Stimulated activated CD8-positive, alpha-beta memory T cell treated with anti-CD3 and anti-CD28 coated beads, Interleukin-7, amount 100 ng/mL, for 1 hour (primary cell): ENCODE data around the gene TCP10L.
"Not testable (repeated sequence)": the region's sequence is repeated elsewhere in the genome, so short reads cannot be mapped to it uniquely, and the experiment has no call there.

Source experiments
- DNase-seq, 2 donors: peaks; one replicate each; pipeline ENCODE4 v3.0.0-alpha.2; 2020; ENCODE audit warnings: low read depth in 2 of 2

The TCP10L gene

GRCh38 chr21:32554832-32555638 is 30.3 kb downstream of the TCP10L start:
- no peak for DNase-seq

DNA sequence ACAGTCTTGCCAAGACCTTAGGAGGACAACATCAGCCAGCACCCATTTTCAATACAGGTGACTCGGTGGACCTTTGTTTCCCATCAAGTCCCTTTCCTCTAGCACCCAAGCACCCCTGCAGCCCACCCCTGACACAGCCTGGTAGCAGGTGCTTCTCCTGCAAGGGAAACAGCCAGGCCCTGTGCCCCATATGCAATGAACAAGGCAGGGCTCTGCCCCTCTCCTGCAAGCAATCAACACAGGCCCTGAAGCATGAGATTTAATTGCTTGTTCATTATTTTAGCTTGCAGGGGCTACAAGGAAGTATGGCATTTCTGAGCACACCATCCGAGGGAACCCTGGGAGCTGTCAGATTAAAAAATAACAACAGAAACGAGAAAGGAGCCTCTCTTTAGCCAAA is 35.4 kb downstream of the TCP10L start:
- no peak for DNase-seq

GRCh38 chr21:32549440-32549839 is 35.9 kb downstream of the TCP10L start:
- DNase-seq, result no peak

DNA sequence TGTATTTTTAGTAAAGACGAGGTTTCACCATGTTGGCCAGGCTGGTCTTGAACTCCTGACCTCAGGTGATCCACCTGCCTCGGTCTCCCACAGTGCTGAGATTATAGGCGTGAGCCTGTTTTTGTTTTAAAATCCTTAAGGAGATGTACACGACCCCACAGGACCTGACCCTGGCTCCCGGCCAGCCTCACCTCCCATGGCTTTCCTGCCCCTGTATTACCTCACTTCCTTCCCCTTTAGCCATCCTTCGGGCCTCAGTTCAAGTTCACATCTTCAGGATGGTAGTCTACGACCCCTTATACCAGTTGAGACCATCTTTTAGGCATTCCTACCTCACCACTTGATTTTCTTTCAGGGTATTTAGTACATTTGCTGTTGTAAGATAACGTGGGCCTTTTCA is 36.3 kb downstream of the TCP10L start:
- DNase-seq, result no peak

DNA sequence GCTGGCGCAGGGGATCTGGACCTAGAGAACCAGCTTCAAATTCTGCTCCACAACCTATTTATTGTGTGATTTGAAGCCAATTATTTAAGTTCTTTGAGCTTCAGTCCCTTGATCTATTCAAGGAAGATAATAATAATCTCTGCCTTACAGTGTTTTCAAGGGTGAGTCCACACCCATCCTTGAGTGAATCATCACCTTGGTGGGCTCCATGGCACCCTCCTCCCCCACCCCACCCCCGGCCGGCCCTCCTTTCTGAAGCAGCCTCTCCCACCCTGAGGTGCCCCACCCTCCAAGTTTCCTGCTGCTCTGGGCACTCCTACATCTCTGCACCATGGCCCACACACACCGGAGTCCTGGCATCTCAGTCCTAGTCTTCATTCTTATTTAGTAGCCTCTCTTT is 38.3 kb downstream of the TCP10L start:
- no peak for DNase-seq

GRCh38 chr21:32545948-32546441 is 39.3 kb downstream of the TCP10L start:
- DNase-seq, result no peak

DNA sequence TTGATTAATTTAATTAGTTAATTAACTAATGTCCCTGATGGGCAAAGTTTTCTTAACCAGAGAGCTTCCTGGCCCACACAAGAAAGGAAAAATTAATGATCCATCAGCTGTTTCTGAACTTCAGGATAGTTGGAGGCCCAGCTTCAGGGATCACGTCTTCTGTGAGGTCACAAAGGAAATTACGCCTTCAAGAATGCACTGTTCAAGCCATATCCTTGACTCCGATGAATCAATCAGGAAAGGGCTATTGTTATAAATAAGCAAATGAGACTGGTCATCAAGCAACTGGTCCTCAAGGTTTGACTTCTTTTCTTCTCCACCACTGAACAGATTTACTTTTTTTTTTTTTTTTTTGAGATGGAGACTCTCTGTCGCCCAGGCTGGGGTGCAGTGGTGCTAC is 40.6 kb downstream of the TCP10L start:
- DNase-seq, result no peak

DNA sequence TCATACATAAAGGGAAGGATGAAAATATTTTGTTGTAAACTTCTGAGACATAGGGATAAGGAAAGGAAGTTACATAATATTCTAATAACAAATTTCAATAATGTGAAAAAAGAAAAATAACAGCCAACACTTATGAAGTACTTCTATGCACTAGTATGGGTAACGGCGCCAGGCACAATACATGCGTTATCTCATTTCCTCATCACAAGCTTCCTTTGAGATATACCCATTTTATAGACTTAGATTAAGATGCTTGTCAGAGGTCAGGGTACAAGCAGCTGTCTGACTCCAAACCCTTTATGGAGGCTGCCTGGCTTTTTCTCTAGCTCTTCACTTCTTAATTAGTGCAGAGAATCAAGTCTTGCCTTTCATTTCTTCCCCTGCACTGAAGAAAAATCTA is 41.3 kb downstream of the TCP10L start:
- DNase-seq, result no peak

DNA sequence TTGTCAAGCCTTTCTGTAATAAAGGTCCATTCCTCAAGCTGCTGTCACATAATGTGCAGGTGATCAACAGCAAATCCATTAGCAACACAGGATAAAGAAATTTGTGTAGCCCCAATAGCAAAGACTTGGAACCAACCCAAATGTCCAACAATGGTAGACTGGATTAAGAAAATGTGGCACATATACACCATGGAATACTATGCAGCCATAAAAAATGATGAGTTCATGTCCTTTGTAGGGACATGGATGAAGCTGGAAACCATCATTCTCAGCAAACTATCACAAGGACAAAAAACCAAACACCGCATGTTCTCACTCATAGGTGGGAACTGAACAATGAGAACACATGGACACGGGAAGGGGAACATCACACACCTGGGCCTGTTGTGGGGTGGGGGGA is 42.3 kb downstream of the TCP10L start:
- DNase-seq, result not testable (repeated sequence)

- no peak for DNase-seq
Measured at GRCh38 chr21:32539378-32539777, 45.9 kb downstream of the TCP10L start.

GRCh38 chr21:32538147-32538792 is 47.1 kb downstream of the TCP10L start:
- DNase-seq, result peak in 1 of 2 donors; percentile 5

DNA sequence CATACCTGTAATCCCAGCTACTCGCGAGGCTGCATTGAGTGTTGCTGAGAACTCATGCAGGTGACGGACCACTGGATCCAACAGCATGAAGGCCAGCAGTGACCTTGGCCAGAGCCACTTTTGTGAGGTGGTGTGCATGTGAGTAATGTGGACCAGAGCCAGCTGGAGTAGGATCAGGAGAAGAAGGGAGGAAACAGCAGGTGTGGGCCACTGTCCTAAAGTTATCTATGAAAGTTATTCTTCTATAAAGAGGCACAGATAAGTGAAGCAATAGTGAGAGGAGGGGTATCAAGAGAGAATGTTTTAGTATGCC is 47.8 kb downstream of the TCP10L start:
- no peak for DNase-seq

GRCh38 chr21:32535612-32536011 is 49.7 kb downstream of the TCP10L start:
- DNase-seq, result no peak

GRCh38 chr21:32534113-32534512 is 51.2 kb downstream of the TCP10L start:
- DNase-seq, result no peak

- no peak for DNase-seq
Measured at GRCh38 chr21:32533611-32534010, 51.7 kb downstream of the TCP10L start.

DNA sequence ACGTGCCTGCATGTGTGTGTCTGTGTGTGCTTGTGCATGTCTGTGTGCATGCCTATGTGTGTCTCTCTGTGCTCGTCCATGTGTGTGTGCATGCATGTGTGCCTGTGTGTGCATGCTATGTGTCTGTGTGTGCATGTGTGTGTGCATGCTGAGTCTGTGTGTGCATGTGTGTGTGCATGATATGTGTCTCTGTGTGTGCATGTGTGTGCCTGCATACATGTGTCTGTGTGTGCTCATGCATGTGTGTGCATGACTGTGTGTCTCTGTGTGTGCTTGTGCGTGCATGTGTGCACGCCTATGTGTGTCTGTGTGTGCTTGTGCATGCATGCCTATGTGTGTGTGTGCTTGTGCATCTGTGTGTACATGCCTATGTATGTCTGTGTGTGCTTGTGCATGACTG is 52.3 kb downstream of the TCP10L start:
- DNase-seq, result no peak

GRCh38 chr21:32532636-32533035 is 52.7 kb downstream of the TCP10L start:
- no peak for DNase-seq

GRCh38 chr21:32531561-32531960 is 53.8 kb downstream of the TCP10L start:
- DNase-seq, result not testable (repeated sequence)

- DNase-seq, result not testable (repeated sequence)
Measured at GRCh38 chr21:32530809-32531208, 54.5 kb downstream of the TCP10L start.

GRCh38 chr21:32529679-32530078 is 55.6 kb downstream of the TCP10L start:
- no peak for DNase-seq

GRCh38 chr21:32525282-32525681 is 60.0 kb downstream of the TCP10L start:
- DNase-seq, result no peak

DNA sequence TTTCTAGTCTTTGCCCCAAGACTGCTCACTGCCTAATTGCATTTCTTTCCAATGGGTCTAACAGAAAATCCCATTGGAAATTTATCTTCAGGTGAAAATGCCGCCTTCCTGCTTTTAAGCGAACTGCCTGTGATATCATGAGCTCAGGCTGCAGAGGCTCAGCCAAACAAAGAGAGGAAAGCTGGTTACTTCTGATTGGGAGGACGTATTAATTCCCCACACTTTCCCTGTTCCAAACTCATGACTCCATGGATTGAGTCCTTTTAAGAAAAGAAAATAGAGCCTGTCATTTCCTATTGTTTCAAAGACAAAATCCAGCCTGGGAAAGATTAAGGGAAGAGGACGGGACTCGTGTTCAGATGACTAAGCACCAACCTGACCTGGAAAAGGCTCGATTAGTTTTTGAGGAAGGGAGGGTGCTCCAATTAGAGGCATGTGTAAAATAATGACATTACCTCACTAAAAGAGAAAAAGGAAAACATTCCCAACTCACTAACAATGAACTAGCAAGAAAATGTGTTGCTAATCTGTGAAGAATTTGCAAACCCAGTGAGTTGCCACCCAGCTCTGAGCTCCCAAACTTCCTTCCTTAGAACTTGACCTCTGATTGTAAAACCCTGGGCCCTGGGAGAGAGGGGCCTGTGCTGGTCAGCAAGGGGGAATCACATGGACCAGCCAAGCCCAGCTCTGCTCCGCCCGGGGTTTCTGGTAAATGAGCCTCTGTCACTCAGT is 61.2 kb downstream of the TCP10L start:
- DNase-seq, result no peak
